ENCODE results near the gene GRID2IP. TPM values are rescaled to one million over a fixed set of nuclear protein-coding genes. Genes with fewer than 3 reads are reported as not detected.

The GRID2IP gene
- total RNA-seq, 1 donor from 2014 or later = not detected

GRCh38 chr7:6516387-6516983 is 34.8 kb downstream of the GRID2IP start:
- DNase-seq = peak; percentile 88

GRCh38 chr7:6513541-6513940 is 37.7 kb downstream of the GRID2IP start:
- no peak for DNase-seq

GRCh38 chr7:6512892-6513291 is 38.4 kb downstream of the GRID2IP start:
- DNase-seq = no peak

- DNase-seq = no peak
These were observed 40.7 kb downstream of the GRID2IP start for GRCh38 chr7:6510476-6511133.

- no peak for DNase-seq
These were observed 42.3 kb downstream of the GRID2IP start for GRCh38 chr7:6508950-6509349.

GRCh38 chr7:6508539-6508938 is 42.7 kb downstream of the GRID2IP start:
- no peak for DNase-seq

- DNase-seq = no peak
These were observed 43.4 kb downstream of the GRID2IP start for GRCh38 chr7:6507906-6508305.

- DNase-seq = no peak
These were observed 45.3 kb downstream of the GRID2IP start for GRCh38 chr7:6505685-6506559.

GRCh38 chr7:6504996-6505395 is 46.3 kb downstream of the GRID2IP start:
- no peak for DNase-seq

- no peak for DNase-seq
These were observed 48.4 kb downstream of the GRID2IP start for GRCh38 chr7:6502886-6503285.

GRCh38 chr7:6501586-6502564 is 49.4 kb downstream of the GRID2IP start:
- no peak for DNase-seq

- DNase-seq = no peak
These were observed 50.6 kb downstream of the GRID2IP start for GRCh38 chr7:6500691-6501090.

- DNase-seq = no peak
These were observed 53.3 kb downstream of the GRID2IP start for GRCh38 chr7:6497994-6498393.

- DNase-seq = no peak
These were observed 53.7 kb downstream of the GRID2IP start for GRCh38 chr7:6497637-6497905.

GRCh38 chr7:6496842-6497636 is 54.2 kb downstream of the GRID2IP start:
- no peak for DNase-seq

- DNase-seq = no peak
These were observed 55.5 kb downstream of the GRID2IP start for GRCh38 chr7:6495597-6496262.

- DNase-seq = no peak
These were observed 56.9 kb downstream of the GRID2IP start for GRCh38 chr7:6494365-6494764.

GRCh38 chr7:6491194-6491593 is 60.1 kb downstream of the GRID2IP start:
- no peak for DNase-seq

GRCh38 chr7:6489612-6490011 is 61.6 kb downstream of the GRID2IP start:
- DNase-seq = no peak

GRCh38 chr7:6487184-6487545 is 64.1 kb downstream of the GRID2IP start:
- no peak for DNase-seq

- DNase-seq = no peak
These were observed 64.7 kb downstream of the GRID2IP start for GRCh38 chr7:6486438-6487183.

Measured in dermis blood vessel endothelial cell (primary cell).